MM.1S (cell line): ENCODE results near the gene KRTAP3-1.

Source experiments
- EZH2 ChIP-seq: fragments of 300-600 bp; sonication (generic); optimal IDR thresholded peaks from 2 replicates; pipeline ENCODE3; 2017; ENCODE audit warnings: low read depth, mild to moderate bottlenecking, antibody characterized with exemption, low read length, mixed read lengths
- EZH2phosphoT487 ChIP-seq: fragments of 300-600 bp; sonication (generic); IDR thresholded peaks from 2 replicates; pipeline ENCODE4 v1.6.1; 2018; ENCODE audit warnings: antibody characterized with exemption, low read length
- TF ChIP-seq, protein P1 (sequence below): fragments of 300-600 bp; sonication (generic); IDR thresholded peaks from 2 replicates; pipeline ENCODE4 v1.5.1; 2016; ENCODE audit warnings: antibody characterized with exemption, low read length, mixed read lengths

DNA sequence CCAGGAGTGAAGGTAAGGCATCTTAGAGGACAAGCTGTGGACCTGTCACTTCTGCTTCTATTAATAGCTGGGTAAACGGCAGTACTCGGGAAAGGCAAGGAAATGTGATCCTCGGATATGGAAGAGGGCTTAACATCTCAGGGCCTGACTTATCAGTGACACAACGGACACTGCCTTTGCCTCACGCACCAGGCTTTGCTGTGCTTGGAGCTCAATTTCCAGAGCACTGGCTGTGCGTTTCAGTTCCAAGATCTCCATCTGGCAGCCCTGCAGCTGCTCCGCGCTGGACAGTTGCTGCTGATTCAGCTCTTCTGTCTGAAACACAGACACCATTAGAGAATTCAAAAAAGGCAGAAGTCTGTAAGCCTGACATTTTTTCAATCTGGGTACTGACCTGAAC, 28.3 kb downstream of the KRTAP3-1 start:
- no peak for TF ChIP-seq EZH2
- TF ChIP-seq, protein P1, sequence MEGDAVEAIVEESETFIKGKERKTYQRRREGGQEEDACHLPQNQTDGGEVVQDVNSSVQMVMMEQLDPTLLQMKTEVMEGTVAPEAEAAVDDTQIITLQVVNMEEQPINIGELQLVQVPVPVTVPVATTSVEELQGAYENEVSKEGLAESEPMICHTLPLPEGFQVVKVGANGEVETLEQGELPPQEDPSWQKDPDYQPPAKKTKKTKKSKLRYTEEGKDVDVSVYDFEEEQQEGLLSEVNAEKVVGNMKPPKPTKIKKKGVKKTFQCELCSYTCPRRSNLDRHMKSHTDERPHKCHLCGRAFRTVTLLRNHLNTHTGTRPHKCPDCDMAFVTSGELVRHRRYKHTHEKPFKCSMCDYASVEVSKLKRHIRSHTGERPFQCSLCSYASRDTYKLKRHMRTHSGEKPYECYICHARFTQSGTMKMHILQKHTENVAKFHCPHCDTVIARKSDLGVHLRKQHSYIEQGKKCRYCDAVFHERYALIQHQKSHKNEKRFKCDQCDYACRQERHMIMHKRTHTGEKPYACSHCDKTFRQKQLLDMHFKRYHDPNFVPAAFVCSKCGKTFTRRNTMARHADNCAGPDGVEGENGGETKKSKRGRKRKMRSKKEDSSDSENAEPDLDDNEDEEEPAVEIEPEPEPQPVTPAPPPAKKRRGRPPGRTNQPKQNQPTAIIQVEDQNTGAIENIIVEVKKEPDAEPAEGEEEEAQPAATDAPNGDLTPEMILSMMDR, result no peak
- TF ChIP-seq EZH2phosphoT487, result no peak
